Measurements from ENCODE around the gene EXOC6B.

DNA sequence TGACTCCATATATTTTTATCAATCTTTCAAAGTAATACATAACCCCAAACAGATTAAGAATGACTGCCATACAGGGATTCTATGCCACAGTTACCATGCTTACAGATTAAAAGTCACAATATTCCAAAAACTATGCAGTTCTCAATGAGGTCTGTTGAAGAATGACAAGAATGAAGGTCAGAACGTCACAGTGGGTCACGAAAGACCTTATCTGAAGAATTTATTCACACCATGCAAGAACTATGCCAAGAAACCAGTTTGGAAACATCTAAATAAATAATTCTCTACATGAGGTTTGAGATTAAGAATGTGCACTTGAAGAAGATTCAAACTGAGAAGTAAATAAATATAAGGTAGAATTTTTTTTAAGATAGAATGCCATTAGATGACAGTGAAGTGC lies 253.3 kb downstream of the EXOC6B start:
- no peak for TF ChIP-seq POLR2A (IDR thresholded peaks at IDR 0.05)
- TF ChIP-seq, protein P1, sequence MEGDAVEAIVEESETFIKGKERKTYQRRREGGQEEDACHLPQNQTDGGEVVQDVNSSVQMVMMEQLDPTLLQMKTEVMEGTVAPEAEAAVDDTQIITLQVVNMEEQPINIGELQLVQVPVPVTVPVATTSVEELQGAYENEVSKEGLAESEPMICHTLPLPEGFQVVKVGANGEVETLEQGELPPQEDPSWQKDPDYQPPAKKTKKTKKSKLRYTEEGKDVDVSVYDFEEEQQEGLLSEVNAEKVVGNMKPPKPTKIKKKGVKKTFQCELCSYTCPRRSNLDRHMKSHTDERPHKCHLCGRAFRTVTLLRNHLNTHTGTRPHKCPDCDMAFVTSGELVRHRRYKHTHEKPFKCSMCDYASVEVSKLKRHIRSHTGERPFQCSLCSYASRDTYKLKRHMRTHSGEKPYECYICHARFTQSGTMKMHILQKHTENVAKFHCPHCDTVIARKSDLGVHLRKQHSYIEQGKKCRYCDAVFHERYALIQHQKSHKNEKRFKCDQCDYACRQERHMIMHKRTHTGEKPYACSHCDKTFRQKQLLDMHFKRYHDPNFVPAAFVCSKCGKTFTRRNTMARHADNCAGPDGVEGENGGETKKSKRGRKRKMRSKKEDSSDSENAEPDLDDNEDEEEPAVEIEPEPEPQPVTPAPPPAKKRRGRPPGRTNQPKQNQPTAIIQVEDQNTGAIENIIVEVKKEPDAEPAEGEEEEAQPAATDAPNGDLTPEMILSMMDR (IDR thresholded peaks at IDR 0.05), result no peak

Data from stomach (tissue), 4 donors.